Measurements from ENCODE around the gene SUPT20HL1.
A peak's percentile ranks its signal among the peaks of the same experiment; 100 is the strongest.

Gene SUPT20HL1

GRCh38 chrX:24396931-24397279 lies 36.5 kb downstream of the SUPT20HL1 start:
- DNase-seq = peak; percentile 66

GRCh38 chrX:24398766-24399165 lies 38.3 kb downstream of the SUPT20HL1 start:
- DNase-seq = no peak

GRCh38 chrX:24399550-24399949 lies 39.1 kb downstream of the SUPT20HL1 start:
- DNase-seq = no peak

GRCh38 chrX:24405959-24406358 lies 45.5 kb downstream of the SUPT20HL1 start:
- no peak for DNase-seq

Measured in fibroblast of skin of scalp (primary cell).